ENCODE results near the gene PGAP3.
"Not testable (repeated sequence)": the region's sequence is repeated elsewhere in the genome, so short reads cannot be mapped to it uniquely, and the experiment has no call there.

PGAP3 gene, protein sequence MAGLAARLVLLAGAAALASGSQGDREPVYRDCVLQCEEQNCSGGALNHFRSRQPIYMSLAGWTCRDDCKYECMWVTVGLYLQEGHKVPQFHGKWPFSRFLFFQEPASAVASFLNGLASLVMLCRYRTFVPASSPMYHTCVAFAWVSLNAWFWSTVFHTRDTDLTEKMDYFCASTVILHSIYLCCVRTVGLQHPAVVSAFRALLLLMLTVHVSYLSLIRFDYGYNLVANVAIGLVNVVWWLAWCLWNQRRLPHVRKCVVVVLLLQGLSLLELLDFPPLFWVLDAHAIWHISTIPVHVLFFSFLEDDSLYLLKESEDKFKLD

DNA sequence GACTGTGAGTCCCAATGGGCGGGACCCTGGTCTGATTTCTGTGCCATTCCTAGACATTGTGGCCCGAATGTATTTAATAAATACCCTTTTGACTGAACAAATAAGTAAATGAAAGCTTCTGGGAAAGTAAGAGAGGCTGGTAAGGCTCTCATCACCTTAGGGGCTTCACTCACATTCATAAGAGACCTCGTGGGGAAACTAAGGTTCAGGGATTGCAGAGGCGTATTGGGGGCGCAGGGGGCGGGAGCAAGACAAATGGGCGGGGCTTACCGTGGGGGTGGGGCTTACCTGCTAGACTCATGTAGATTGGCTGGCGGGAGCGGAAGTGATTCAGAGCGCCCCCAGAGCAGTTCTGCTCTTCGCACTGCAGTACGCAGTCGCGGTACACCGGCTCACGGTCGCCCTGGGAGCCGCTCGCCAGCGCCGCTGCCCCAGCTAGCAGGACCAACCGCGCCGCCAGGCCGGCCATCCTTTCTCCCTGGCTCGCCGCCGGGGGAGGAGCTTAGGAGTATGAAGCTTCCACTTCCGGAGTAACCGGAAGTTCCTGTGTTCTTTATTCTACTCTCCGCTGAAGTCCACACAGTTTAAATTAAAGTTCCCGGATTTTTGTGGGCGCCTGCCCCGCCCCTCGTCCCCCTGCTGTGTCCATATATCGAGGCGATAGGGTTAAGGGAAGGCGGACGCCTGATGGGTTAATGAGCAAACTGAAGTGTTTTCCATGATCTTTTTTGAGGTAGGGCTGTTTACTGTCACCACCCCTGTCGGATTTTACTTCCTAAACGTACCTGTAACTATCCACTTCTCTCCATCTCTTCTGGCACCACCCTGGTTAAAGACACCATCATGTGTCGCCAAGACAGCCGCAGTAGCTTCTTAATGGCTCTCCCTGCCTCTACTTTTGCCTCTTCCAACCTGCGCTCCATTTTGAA, at the start of gene PGAP3:
Gene PGAP3, minus strand, starts transcription at position 512 of the 929 bp plus-strand sequence. Its CDS starts 43 bp downstream, at position 469.
- H3K27ac ChIP-seq: peak within 1 kb of the TSS; percentile 81
- DNase-seq (ENCODE audit: low read depth, low spot score): no peak

DNA sequence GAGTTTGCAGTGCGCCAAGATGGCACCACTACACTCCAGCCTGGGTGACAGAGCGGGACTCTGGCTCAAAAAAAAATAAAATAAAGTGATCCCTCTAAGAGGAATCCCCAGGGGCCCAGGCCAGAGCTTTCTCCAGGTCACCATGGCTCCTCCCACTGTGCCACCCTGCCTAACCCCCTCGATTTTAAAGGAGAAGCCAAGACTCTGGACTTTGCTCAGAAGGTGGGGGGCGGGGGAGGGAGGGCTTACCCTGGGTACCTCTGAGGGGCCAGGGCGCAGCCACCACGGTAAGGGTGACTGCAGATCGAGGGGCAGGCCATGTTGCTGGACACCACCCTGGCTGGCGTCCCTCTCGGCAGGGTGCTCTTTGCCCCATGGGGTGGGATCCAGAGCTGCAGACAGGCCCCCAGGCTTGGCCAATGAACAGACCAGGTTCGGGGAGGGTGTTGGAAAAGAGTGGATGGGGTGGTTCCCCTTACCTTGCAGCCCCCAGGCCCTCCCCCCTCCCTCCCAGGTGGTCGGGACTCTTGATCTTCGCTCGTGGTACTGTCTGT, 49.4 kb upstream of the PGAP3 start:
- DNase-seq (ENCODE audit: low read depth, low spot score): no peak
- H3K27ac ChIP-seq: peak overlapping the region; percentile 99

DNA sequence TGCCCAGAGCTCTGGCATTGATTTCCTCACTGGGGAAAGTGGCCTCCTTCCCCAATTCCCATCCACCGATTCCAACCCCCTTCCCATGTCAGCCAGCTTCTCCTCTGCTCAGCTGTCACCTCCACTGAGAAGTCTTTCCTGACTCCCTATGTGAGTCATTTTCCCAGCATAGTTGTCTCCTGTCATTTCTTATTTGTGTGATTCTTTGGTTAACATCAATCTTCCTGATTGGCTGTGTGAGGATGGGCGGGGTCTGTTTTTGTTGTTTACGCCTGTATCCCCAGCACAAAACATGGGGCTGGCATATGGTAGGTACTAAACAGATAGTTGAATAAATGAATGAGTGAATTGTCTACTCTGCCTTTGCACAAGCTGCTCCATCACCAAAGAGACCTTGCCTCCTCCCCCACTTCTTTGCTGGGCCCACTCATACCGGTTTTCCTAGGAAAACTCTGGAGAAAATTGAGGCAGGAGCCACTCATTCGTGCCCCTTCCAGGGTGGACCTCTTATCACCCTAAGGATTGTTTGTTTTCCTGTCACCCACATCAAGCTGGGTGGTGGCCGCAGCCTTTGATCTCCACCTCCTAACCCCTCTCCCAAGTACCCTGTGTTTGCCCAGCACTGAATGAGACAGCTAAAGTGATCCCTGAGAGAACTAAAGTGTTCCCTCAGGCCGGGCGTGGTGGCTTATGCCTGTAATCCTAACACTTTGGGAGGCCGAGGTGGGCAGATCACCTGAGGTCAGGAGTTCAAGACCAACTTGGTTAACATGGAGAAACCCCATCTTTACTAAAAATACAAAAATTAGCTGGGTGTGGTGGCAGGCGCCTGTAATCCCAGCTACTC, 48.7 kb upstream of the PGAP3 start:
- H3K27ac ChIP-seq: no peak overlapping the region
- DNase-seq (ENCODE audit: low read depth, low spot score): no peak

- no peak overlapping the region for H3K27ac ChIP-seq
- DNase-seq (ENCODE audit: low read depth, low spot score): no peak
These were observed 48.0 kb upstream of the PGAP3 start for GRCh38 chr17:39735882-39736281.

GRCh38 chr17:39732586-39732985, 44.7 kb upstream of the PGAP3 start:
- DNase-seq (ENCODE audit: low read depth, low spot score): no peak
- no peak overlapping the region for H3K27ac ChIP-seq

DNA sequence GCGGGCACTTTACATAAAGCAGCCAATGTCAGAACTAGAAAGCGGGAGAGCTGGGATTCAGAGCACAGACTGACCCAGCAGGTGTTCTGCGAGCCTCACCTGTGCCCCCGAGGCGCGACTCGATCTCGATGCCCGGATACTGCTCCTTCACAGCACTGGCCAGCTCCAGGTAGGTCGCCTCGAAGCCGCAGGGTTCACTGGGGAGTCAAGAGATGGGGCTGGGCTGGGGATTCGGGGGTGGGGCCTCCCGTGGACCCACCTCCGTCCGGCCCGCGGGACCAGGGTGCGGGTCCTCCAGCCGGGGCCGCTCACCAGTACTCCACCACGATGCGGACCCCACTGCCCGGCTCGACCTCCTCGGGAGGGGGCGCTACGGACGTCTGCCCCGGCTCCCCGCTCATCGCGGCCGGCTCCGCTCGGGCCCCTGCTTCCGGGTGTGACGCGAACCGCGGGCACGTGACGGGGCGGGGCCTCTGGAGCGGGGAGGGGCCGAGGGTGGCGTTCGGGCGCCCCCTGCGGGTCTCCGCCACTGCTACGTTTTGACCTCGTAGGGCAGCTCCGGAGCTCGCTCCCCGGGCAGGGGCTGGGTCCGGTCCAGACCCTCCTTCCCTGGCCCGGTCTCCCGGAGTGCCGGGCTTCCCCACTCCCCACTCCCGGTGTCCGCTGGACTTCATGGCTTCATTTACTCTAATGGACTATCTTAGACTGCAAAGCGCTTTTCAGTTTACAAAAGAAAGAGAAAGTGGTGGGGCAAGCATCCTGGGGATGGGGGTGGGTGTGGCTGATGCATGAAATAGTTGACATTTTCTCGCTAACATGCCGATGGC, 42.5 kb upstream of the PGAP3 start, which contains the start of gene MIEN1:
Gene MIEN1, minus strand, starts transcription at position 438 of the 827 bp plus-strand sequence. Its CDS starts 37 bp downstream, at position 401.
- DNase-seq (ENCODE audit: low read depth, low spot score): no peak
- peak within 1 kb of the TSS; percentile 61 for H3K27ac ChIP-seq

GRCh38 chr17:39729280-39729851, 41.5 kb upstream of the PGAP3 start:
- H3K27ac ChIP-seq: peak overlapping the region; percentile 61
- no peak for DNase-seq (ENCODE audit: low read depth, low spot score)

DNA sequence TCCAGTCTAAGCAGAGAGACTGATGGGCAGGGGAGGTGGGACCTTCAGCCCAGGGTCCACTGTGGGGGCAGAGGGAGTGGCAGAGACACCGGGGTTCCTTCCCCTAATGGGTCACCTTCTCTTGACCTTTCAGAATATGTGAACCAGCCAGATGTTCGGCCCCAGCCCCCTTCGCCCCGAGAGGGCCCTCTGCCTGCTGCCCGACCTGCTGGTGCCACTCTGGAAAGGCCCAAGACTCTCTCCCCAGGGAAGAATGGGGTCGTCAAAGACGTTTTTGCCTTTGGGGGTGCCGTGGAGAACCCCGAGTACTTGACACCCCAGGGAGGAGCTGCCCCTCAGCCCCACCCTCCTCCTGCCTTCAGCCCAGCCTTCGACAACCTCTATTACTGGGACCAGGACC, 39.7 kb upstream of the PGAP3 start:
- no peak for DNase-seq (ENCODE audit: low read depth, low spot score)
- no peak overlapping the region for H3K27ac ChIP-seq

DNA sequence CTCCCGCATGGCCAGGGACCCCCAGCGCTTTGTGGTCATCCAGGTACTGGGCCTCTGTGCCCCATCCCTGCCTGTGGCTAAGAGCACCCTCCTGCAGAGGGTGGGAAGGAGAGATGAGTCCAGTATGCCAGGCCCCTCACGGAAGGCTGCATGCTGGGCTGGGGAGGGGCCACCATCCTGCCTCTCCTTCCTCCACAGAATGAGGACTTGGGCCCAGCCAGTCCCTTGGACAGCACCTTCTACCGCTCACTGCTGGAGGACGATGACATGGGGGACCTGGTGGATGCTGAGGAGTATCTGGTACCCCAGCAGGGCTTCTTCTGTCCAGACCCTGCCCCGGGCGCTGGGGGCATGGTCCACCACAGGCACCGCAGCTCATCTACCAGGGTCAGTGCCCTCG, 38.8 kb upstream of the PGAP3 start:
- DNase-seq (ENCODE audit: low read depth, low spot score): no peak
- H3K27ac ChIP-seq: no peak overlapping the region

GRCh38 chr17:39725923-39726322, 38.1 kb upstream of the PGAP3 start:
- H3K27ac ChIP-seq; DNase-seq (ENCODE audit: low read depth, low spot score): not testable (repeated sequence)

DNA sequence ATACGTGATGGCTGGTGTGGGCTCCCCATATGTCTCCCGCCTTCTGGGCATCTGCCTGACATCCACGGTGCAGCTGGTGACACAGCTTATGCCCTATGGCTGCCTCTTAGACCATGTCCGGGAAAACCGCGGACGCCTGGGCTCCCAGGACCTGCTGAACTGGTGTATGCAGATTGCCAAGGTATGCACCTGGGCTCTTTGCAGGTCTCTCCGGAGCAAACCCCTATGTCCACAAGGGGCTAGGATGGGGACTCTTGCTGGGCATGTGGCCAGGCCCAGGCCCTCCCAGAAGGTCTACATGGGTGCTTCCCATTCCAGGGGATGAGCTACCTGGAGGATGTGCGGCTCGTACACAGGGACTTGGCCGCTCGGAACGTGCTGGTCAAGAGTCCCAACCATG, 36.9 kb upstream of the PGAP3 start:
- H3K27ac ChIP-seq: no peak overlapping the region
- DNase-seq (ENCODE audit: low read depth, low spot score): no peak

- DNase-seq (ENCODE audit: low read depth, low spot score): no peak
- no peak overlapping the region for H3K27ac ChIP-seq
These were observed 35.4 kb upstream of the PGAP3 start for GRCh38 chr17:39722965-39723848.

- DNase-seq (ENCODE audit: low read depth, low spot score): no peak
- H3K27ac ChIP-seq: no peak overlapping the region
These were observed 34.2 kb upstream of the PGAP3 start for GRCh38 chr17:39722104-39722503.

- no peak for DNase-seq (ENCODE audit: low read depth, low spot score)
- H3K27ac ChIP-seq: no peak overlapping the region
These were observed 31.9 kb upstream of the PGAP3 start for GRCh38 chr17:39719563-39720355.

DNA sequence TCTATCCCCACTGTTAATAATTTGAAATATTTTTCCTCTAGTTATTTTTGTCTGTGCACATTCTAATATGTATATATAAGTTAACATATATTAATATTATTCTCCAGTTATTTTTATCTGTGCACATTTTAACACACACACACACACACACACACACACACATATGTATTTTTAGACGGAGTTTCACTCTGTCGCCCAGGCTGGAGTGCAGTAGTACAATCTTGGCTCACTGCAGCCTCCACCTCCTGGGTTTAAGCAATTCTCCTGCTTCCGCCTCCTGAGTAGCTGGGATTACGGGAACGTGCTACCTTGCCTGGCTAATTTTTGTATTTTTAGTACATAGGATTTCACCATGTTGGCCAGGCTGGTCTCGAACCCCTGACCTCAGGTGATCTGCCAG, 29.8 kb upstream of the PGAP3 start:
- no peak overlapping the region for H3K27ac ChIP-seq
- DNase-seq (ENCODE audit: low read depth, low spot score): no peak

DNA sequence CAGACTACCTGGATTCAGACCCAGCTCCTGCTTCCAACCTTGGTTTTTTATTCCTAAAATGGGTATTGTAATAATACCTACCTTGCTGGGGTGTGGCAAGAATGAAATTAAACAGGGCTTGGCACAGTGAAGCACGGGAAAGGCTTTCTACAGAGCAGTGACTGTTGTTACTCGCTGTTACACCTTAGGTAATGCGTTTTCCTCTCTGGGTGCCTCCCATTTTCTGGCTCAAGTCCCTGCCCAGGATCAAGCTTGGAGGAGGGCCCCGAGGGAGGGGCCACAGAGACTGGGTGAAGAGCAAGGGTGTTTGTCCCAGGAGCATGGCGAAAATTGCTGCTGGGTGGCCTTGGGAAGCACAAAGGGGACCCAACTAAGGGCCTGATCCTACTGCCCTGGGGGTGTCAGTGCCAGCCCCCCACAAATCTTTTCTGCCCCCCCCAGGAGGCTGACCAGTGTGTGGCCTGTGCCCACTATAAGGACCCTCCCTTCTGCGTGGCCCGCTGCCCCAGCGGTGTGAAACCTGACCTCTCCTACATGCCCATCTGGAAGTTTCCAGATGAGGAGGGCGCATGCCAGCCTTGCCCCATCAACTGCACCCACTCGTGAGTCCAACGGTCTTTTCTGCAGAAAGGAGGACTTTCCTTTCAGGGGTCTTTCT, 29.2 kb upstream of the PGAP3 start:
- peak overlapping the region; percentile 77 for H3K27ac ChIP-seq
- no peak for DNase-seq (ENCODE audit: low read depth, low spot score)
